HUES64 (cell line): ENCODE results near the gene C12orf50.

Experiments used
- H3K27ac ChIP-seq: 2 replicates; pipeline ENCODE4 v1.7.0; 2013; ENCODE audit warnings: low read depth, low read length, inconsistent platforms
- H3K27me3 ChIP-seq: 2 replicates; pipeline ENCODE4 v1.6.1; 2013; ENCODE audit warnings: mild to moderate bottlenecking, low read length; ENCODE audit not compliant: insufficient read depth
- H3K36me3 ChIP-seq: 2 replicates; pipeline ENCODE4 v1.6.1; 2013; ENCODE audit warnings: mild to moderate bottlenecking, low read length; ENCODE audit not compliant: insufficient read depth
- H3K4me1 ChIP-seq: 2 replicates; pipeline ENCODE4 v1.6.1; 2013; ENCODE audit warnings: mild to moderate bottlenecking, low read length, moderate library complexity; ENCODE audit not compliant: insufficient read depth
- H3K4me3 ChIP-seq: 2 replicates; pipeline ENCODE4 v1.5.1; 2013; ENCODE audit warnings: mild to moderate bottlenecking, low read length, moderate library complexity
- H3K9ac ChIP-seq: 2 replicates; pipeline ENCODE4 v1.6.1; 2013; ENCODE audit warnings: mild to moderate bottlenecking, low read depth, low read length
- H3K9me3 ChIP-seq: 2 replicates; pipeline ENCODE4 v1.6.1; 2013; ENCODE audit warnings: low read depth, low read length; ENCODE audit not compliant: insufficient read depth
- WGBS: fragments of 150-250, 120-280 bp; methylation state at CpG from one replicate; pipeline ENCODE4 v1.1.7; 2013; ENCODE audit warnings: missing lambda C conversion rate; 5-methylcytosine and 5-hydroxymethylcytosine counted together

C12orf50 gene

DNA sequence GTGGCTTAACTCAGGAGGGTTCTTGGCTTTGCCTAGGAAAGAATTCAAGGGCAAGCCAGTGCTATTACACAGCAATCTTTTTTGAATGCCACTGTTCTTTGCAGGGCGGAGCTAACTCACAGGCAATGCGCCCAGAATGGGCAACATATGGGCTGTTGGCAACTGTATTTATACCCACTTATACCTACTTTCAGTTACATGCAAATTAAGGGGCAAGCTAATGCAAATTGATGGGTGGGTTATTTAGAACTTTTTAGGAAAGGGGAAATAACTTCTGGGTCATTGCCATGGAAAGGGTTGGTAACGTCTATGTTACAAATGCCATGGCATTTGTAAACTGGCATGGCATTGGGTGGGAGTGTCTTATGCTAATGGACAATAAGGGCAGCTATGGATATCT lies 85.4 kb downstream of the C12orf50 start:
- H3K36me3 ChIP-seq, result no peaks in the 10 kb centered on the region
- no peak overlapping the region for H3K9ac ChIP-seq
- H3K4me1 ChIP-seq, result no peaks in the 10 kb centered on the region
- no peaks in the 10 kb centered on the region for H3K9me3 ChIP-seq
- H3K27me3 ChIP-seq, result peaks cover 20% of the 10 kb centered on the region; the same call in 1 of the 2 replicates
- no peak overlapping the region for H3K27ac ChIP-seq
- no peak overlapping the region for H3K4me3 ChIP-seq
- 91% methylated on average over 3 of the region's 3 CpGs for WGBS

DNA sequence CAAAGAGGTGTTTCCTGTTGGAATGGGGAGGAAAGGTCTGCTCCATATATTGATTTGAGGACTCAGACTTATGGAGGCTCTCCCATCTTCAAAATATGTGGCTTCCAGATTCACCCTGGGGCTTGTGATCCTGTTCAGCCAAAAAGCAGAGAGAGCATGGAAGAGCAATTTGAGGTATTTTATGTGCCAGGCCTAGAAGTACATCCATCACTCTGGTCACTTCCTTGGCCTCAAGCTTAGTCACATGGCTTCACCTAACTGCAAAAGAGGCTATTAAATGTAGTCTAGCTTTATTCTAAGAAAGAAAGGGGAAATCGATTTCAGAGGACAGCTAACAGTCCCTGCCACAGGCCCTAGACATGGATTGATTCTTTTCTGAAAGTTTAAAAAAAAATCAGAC lies 86.2 kb downstream of the C12orf50 start:
- Histone ChIP-seq H3K9me3 (no peaks in the 10 kb centered on the region), H3K9ac (no peak overlapping the region), H3K36me3 (no peaks in the 10 kb centered on the region), H3K4me3 (no peak overlapping the region), H3K27ac (no peak overlapping the region), H3K27me3 (peaks cover 20% of the 10 kb centered on the region; the same call in 1 of the 2 replicates), H3K4me1 (no peaks in the 10 kb centered on the region)
- 89% methylated on average over 1 of the region's 1 CpG for WGBS

DNA sequence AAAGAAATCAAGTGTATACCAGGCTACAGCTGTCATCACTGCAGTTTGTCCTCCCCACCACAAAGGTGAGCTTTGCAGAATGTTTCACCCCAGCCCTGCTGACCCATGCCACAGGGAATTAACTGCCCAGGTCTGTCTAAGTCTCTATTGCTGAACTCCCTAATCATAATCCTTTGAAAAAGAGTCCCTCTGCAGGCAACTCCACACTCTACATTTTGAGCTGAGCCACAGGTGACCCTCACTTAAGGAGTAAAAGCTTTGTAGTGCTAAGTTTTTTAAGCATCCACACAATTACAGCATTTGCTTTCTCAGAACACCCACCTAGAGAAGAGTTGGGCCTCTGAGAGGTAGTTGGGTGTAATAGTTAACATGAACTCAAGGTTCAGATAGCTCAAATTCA lies 90.0 kb downstream of the C12orf50 start:
- H3K4me1 ChIP-seq, result no peaks in the 10 kb centered on the region
- no peaks in the 10 kb centered on the region for H3K9me3 ChIP-seq
- H3K9ac ChIP-seq, result no peak overlapping the region
- H3K27ac ChIP-seq, result no peak overlapping the region
- no peaks in the 10 kb centered on the region for H3K36me3 ChIP-seq
- peaks cover 20% of the 10 kb centered on the region; the same call in 1 of the 2 replicates for H3K27me3 ChIP-seq
- H3K4me3 ChIP-seq, result no peak overlapping the region

DNA sequence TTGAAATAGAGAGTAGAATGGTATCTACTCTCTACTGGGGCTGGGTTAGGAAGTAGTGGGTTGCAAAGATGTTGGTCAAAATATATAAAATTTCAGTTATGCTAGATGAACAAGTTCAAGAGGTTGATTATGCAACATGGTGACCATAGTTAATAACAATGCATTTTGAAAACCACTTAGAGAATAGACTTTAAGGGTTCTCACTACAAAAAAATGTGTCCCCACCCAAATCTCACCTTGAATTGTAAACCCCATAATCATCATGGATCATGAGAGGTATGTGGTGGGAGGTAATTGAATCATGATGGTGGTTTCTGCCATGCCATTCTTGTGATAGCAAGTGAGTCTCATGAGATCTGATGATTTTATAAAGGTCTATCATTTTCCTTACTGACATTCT lies 94.0 kb downstream of the C12orf50 start:
- H3K4me1 ChIP-seq, result no peaks in the 10 kb centered on the region

DNA sequence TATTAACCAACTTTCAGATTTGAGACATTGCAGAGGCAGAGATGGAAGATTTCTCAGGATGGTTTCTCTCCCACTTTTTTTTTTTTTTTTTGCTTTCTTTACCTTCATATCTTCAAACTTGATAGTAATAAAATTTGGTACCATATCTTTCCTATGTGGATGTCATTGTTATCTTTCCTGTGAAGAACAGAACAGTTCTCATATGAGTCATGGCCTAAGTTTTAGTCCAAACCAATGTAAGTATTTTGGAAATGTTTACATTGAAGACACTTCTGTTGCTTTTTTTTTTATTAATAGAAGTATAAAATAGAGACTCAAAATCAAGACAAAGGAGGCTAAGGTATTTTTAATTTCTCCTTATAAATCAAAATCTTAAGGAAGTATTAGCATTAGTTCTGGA lies 95.2 kb downstream of the C12orf50 start:
- Histone ChIP-seq H3K9ac (no peak overlapping the region), H3K9me3 (no peaks in the 10 kb centered on the region), H3K4me3 (no peak overlapping the region), H3K4me1 (no peaks in the 10 kb centered on the region), H3K36me3 (no peaks in the 10 kb centered on the region), H3K27me3 (no peaks in the 10 kb centered on the region; the same call in 1 of the 2 replicates), H3K27ac (no peak overlapping the region)

More for the DNA sequence above, 94.0 kb downstream of the C12orf50 start:
- no peak overlapping the region for H3K4me3 ChIP-seq
- no peak overlapping the region for H3K9ac ChIP-seq
- H3K9me3 ChIP-seq, result no peaks in the 10 kb centered on the region
- no peak overlapping the region for H3K27ac ChIP-seq
- peaks cover 5% of the 10 kb centered on the region; the same call in 1 of the 2 replicates for H3K27me3 ChIP-seq
- H3K36me3 ChIP-seq, result no peaks in the 10 kb centered on the region

DNA sequence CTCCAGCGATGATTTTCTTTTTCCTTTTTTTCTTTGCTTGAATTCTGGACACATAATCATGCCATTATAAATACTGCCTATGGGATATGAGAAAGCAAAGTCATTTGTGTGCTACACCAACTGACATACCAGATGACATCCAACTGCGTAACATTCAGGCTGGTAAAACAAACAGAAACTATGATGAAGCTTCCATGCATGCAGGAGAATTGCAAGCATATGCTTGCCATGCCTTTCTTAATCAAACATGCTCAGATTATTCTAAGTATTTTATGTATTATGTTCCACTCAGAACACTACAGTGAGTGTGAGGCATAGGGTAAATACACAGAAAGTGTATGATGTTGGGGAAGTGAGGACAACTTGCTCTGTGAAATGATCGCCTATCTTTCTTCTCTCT lies 97.4 kb downstream of the C12orf50 start:
- WGBS, result 94% methylated on average over 3 of the region's 3 CpGs
- Histone ChIP-seq H3K9me3 (no peaks in the 10 kb centered on the region), H3K4me1 (no peaks in the 10 kb centered on the region), H3K27me3 (no peaks in the 10 kb centered on the region), H3K27ac (no peak overlapping the region), H3K4me3 (no peak overlapping the region), H3K36me3 (no peaks in the 10 kb centered on the region), H3K9ac (no peak overlapping the region)

DNA sequence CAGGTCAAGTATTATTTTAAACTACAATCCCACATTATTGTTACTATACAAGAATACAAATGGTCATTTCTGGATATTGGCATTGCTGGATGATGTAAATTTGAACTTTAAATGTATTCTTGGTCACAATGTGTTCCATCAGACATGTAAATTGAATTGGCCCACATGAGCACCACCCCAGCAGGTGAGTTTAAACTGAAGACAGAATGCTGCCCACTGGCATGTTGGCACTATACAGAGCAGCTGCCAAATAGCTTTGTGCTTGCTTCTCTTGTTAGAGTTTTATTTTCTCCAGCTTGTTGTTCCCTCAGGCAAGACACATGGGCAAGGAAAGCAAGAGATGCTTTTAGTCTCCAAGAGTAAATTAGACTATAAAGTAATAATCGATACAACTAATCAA lies 98.6 kb downstream of the C12orf50 start:
- Histone ChIP-seq H3K36me3 (no peaks in the 10 kb centered on the region), H3K27ac (no peak overlapping the region), H3K9me3 (no peaks in the 10 kb centered on the region), H3K27me3 (no peaks in the 10 kb centered on the region), H3K4me1 (no peaks in the 10 kb centered on the region), H3K9ac (no peak overlapping the region), H3K4me3 (no peak overlapping the region)
- WGBS, result no CpG with 5 or more reads among the region's 1 CpG
